Measurements from ENCODE around the gene MED14.

- no peak for TF ChIP-seq CTCF (conservative IDR thresholded peaks at IDR 0.05)
- TF ChIP-seq EZH2 (IDR thresholded peaks at IDR 0.05; ENCODE audit: low read depth): no peak
Measured at GRCh38 chrX:40671126-40671525, 64.2 kb downstream of the MED14 start.
